ENCODE measurements around the gene NFXL1. TPM values are rescaled to one million over a fixed set of nuclear protein-coding genes. Genes with fewer than 3 reads are reported as not detected.

NFXL1 gene
- total RNA-seq, 1 donor from 2014 or later: 10.4 TPM

- TF ChIP-seq, protein P1, sequence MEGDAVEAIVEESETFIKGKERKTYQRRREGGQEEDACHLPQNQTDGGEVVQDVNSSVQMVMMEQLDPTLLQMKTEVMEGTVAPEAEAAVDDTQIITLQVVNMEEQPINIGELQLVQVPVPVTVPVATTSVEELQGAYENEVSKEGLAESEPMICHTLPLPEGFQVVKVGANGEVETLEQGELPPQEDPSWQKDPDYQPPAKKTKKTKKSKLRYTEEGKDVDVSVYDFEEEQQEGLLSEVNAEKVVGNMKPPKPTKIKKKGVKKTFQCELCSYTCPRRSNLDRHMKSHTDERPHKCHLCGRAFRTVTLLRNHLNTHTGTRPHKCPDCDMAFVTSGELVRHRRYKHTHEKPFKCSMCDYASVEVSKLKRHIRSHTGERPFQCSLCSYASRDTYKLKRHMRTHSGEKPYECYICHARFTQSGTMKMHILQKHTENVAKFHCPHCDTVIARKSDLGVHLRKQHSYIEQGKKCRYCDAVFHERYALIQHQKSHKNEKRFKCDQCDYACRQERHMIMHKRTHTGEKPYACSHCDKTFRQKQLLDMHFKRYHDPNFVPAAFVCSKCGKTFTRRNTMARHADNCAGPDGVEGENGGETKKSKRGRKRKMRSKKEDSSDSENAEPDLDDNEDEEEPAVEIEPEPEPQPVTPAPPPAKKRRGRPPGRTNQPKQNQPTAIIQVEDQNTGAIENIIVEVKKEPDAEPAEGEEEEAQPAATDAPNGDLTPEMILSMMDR (conservative IDR thresholded peaks at IDR 0.05; ENCODE audit: low read depth, low read length): no peak
- no peak for DNase-seq (ENCODE audit: low read depth)
Observed at GRCh38 chr4:47801481-47802002, 112.8 kb downstream of the NFXL1 start.

GRCh38 chr4:47798165-47798564 lies 116.2 kb downstream of the NFXL1 start:
- no peak for DNase-seq (ENCODE audit: low read depth)
- H3K4me3 ChIP-seq (ENCODE audit: low read depth, low read length): no peak overlapping the region
- TF ChIP-seq, protein P1 (conservative IDR thresholded peaks at IDR 0.05; ENCODE audit: low read depth, low read length): no peak

More at GRCh38 chr4:47801481-47802002, 112.8 kb downstream of the NFXL1 start:
- H3K4me3 ChIP-seq (ENCODE audit: low read depth, low read length): no peak overlapping the region

Other genes with a start within 250 kb of the NFXL1 start
- gene CORIN, start 76.5 kb downstream of the NFXL1 start, total RNA-seq: 0.12 TPM in 1 of 2 replicates, not detected in the other
- gene CNGA1, start 102.1 kb upstream of the NFXL1 start, total RNA-seq: 0.87 and 2.8 TPM in 2 replicates
- 3.9 and 8.7 TPM in 2 replicates for gene NIPAL1, start 102.2 kb upstream of the NFXL1 start, total RNA-seq
- gene TXK, start 219.7 kb upstream of the NFXL1 start, total RNA-seq: 1.3 and 2.0 TPM in 2 replicates

All from epithelial cell of proximal tubule (primary cell).